ENCODE data around the gene SYNJ2.

The SYNJ2 gene

GRCh38 chr6:157999168-158000051, 17.7 kb downstream of the SYNJ2 start:
- DNase-seq = no peak

GRCh38 chr6:158000530-158001307, 19.1 kb downstream of the SYNJ2 start:
- DNase-seq = no peak

GRCh38 chr6:158002249-158002950, 20.7 kb downstream of the SYNJ2 start:
- no peak for DNase-seq

- no peak for DNase-seq
Measured at GRCh38 chr6:158002951-158003853, 21.5 kb downstream of the SYNJ2 start.

GRCh38 chr6:158003910-158004700, 22.4 kb downstream of the SYNJ2 start:
- no peak for DNase-seq

- DNase-seq = no peak
Measured at GRCh38 chr6:158004701-158005095, 23.0 kb downstream of the SYNJ2 start.

GRCh38 chr6:158005626-158006180, 24.0 kb downstream of the SYNJ2 start:
- no peak for DNase-seq

GRCh38 chr6:158006331-158006730, 24.7 kb downstream of the SYNJ2 start:
- no peak for DNase-seq

GRCh38 chr6:158006821-158007570, 25.3 kb downstream of the SYNJ2 start:
- no peak for DNase-seq

GRCh38 chr6:158008864-158009113, 27.1 kb downstream of the SYNJ2 start:
- no peak for DNase-seq

GRCh38 chr6:158009114-158009891, 27.6 kb downstream of the SYNJ2 start:
- DNase-seq = no peak

GRCh38 chr6:158009935-158010585, 28.4 kb downstream of the SYNJ2 start:
- DNase-seq = no peak

GRCh38 chr6:158010591-158011477, 29.2 kb downstream of the SYNJ2 start:
- no peak for DNase-seq

- DNase-seq = no peak
Measured at GRCh38 chr6:158011478-158011920, 29.8 kb downstream of the SYNJ2 start.

- DNase-seq = no peak
Measured at GRCh38 chr6:158011980-158012566, 30.4 kb downstream of the SYNJ2 start.

- DNase-seq = no peak
Measured at GRCh38 chr6:158013904-158014504, 32.3 kb downstream of the SYNJ2 start.

- no peak for DNase-seq
Measured at GRCh38 chr6:158014505-158015187, 33.0 kb downstream of the SYNJ2 start.
